Neural progenitor cell (in vitro differentiated cells): ENCODE data around the gene TLE3.

ENCODE experiments used
- EZH2 ChIP-seq: fragments of 200-600 bp; sonication (generic); IDR thresholded peaks from 2 replicates; pipeline ENCODE4 v1.6.1; 2017; ENCODE audit warnings: antibody characterized with exemption, mild to moderate bottlenecking, moderate library complexity
- TF ChIP-seq, protein P1 (sequence below): fragments of 200-600 bp; sonication (generic); IDR thresholded peaks from 2 replicates; pipeline ENCODE4 v1.5.1; 2017; ENCODE audit warnings: antibody characterized with exemption, mild to moderate bottlenecking

DNA sequence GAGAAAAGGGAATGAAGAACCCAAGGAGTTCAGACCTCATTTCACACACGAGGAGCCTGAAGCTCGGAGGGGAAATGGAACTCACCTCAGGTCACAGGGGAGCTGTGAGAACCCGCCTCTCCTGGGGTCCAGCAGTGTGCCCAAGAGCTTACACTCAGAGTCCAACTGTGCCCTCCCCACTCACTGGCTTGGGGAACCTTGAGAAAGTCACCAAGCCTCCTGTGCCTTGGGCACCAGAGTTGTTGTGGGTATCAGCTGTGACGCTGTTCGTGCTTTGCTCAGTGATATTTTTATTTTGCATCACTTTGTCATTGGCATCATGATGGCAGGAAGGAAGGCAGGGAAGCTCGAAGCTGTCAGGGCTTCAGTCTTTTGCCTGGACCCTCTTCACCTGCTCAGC is 83.4 kb downstream of the TLE3 start:
- TF ChIP-seq, protein P1, sequence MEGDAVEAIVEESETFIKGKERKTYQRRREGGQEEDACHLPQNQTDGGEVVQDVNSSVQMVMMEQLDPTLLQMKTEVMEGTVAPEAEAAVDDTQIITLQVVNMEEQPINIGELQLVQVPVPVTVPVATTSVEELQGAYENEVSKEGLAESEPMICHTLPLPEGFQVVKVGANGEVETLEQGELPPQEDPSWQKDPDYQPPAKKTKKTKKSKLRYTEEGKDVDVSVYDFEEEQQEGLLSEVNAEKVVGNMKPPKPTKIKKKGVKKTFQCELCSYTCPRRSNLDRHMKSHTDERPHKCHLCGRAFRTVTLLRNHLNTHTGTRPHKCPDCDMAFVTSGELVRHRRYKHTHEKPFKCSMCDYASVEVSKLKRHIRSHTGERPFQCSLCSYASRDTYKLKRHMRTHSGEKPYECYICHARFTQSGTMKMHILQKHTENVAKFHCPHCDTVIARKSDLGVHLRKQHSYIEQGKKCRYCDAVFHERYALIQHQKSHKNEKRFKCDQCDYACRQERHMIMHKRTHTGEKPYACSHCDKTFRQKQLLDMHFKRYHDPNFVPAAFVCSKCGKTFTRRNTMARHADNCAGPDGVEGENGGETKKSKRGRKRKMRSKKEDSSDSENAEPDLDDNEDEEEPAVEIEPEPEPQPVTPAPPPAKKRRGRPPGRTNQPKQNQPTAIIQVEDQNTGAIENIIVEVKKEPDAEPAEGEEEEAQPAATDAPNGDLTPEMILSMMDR: no peak
- no peak for TF ChIP-seq EZH2
